Pons (tissue), 1 donor: ENCODE data around the gene ZNF24.

Experiments
- DNase-seq: peaks from one replicate; pipeline ENCODE4 v3.0.0-alpha.2; 2016; ENCODE audit warnings: low spot score

ZNF24 gene

GRCh38 chr18:35291166-35291565 is 53.1 kb downstream of the ZNF24 start:
- DNase-seq: no peak

GRCh38 chr18:35290094-35290735 is 54.0 kb downstream of the ZNF24 start, which contains the start of gene ZSCAN30:
ZSCAN30 (minus strand) TSS chr18:35290229; CDS start chr18:35264352, 25,877 bp downstream.
- DNase-seq: peak; percentile 90

- no peak for DNase-seq
These were observed 54.5 kb downstream of the ZNF24 start for GRCh38 chr18:35289727-35290093.

GRCh38 chr18:35289293-35289692 is 54.9 kb downstream of the ZNF24 start:
- DNase-seq: peak; percentile 30

GRCh38 chr18:35284841-35285240 is 59.4 kb downstream of the ZNF24 start:
- no peak for DNase-seq

GRCh38 chr18:35283923-35284794 is 60.1 kb downstream of the ZNF24 start:
- no peak for DNase-seq

GRCh38 chr18:35282353-35282752 is 61.9 kb downstream of the ZNF24 start:
- DNase-seq: no peak
